SK-N-SH (cell line): Measurements from ENCODE around the gene MCM5. TPM values are rescaled to one million over a fixed set of nuclear protein-coding genes. Genes with fewer than 3 reads are reported as not detected.

Experiments used
- CTCF ChIA-PET: fragments of 300-600, 350-600 bp; formaldehyde crosslinking; extraction: SDS; loops from one replicate; lab custom pipeline; 2021; lab: Yijun Ruan, JAX
- POLR2A ChIA-PET: fragments of 350-600 bp; sonication (Branson Sonifier 250); formaldehyde crosslinking; extraction: SDS; loops from one replicate; lab custom pipeline; 2020; ENCODE audit warnings: antibody characterized with exemption, inconsistent platforms; lab: Yijun Ruan, JAX
- DNase-seq: peaks from one replicate; pipeline ENCODE4 v3.0.0; 2012
- H2AFZ ChIP-seq: fragments of 200-600 bp; sonication (generic); 2 replicates; pipeline ENCODE4 v1.8.1; 2016; ENCODE audit warnings: antibody characterized with exemption, mild to moderate bottlenecking, low read depth
- H3F3A ChIP-seq: fragments of 200-600 bp; sonication (generic); replicated peaks from 2 replicates; pipeline ENCODE3; 2016; ENCODE audit warnings: antibody characterized with exemption, mild to moderate bottlenecking; ENCODE audit not compliant: insufficient read depth
- H3K27ac ChIP-seq, 2 experiments: fragments of 200-500 bp in 1 of 2; fragments of 200-600 bp in 1 of 2; sonication (Bioruptor generic) in 1 of 2; sonication (generic), shearing (Covaris generic) in 1 of 2; 2 replicates each; pipeline versions ENCODE4 v1.5.1 to v1.6.1; 2014 to 2016; ENCODE audit warnings: low read depth in 2 of 2, inconsistent platforms in 1 of 2, low read length in 1 of 2, mild to moderate bottlenecking in 1 of 2, mixed read lengths in 1 of 2
- H3K27me3 ChIP-seq: fragments of 200-600 bp; sonication (generic), shearing (Covaris generic); 2 replicates; pipeline ENCODE4 v1.6.1; 2016; ENCODE audit warnings: mixed run types; ENCODE audit not compliant: insufficient read depth
- H3K36me3 ChIP-seq, 2 experiments: fragments of 200-500 bp in 1 of 2; fragments of 200-600 bp in 1 of 2; sonication (Bioruptor generic) in 1 of 2; sonication (generic) in 1 of 2; replicated peaks in 1 of 2; 2 replicates each; pipeline versions ENCODE3 to v1.5.1; 2014 to 2016; ENCODE audit warnings: low read length in 1 of 2, mild to moderate bottlenecking in 1 of 2; ENCODE audit not compliant: insufficient read depth in 2 of 2, control insufficient read depth in 1 of 2
- H3K4me1 ChIP-seq, 2 experiments: fragments of 200-500 bp in 1 of 2; fragments of 200-600 bp in 1 of 2; sonication (Bioruptor generic) in 1 of 2; sonication (generic), shearing (Covaris generic) in 1 of 2; 2 replicates each; pipeline versions ENCODE4 v1.5.1 to v1.6.1; 2014 to 2016; ENCODE audit warnings: low read depth in 1 of 2, low read length in 1 of 2, mixed run types in 1 of 2; ENCODE audit not compliant: insufficient read depth in 2 of 2, control insufficient read depth in 1 of 2
- H3K4me2 ChIP-seq: fragments of 200-600 bp; sonication (generic), shearing (Covaris generic); 2 replicates; pipeline ENCODE4 v1.6.1; 2017; ENCODE audit warnings: mixed run types
- H3K4me3 ChIP-seq, 2 experiments: fragments of 200-500 bp in 1 of 2; fragments of 200-600 bp in 1 of 2; sonication (Bioruptor generic) in 1 of 2; sonication (generic), shearing (Covaris generic) in 1 of 2; 2 replicates each; pipeline versions ENCODE4 v1.5.1 to v1.8.1; 2014 to 2016; ENCODE audit warnings: low read depth in 2 of 2, inconsistent platforms in 1 of 2, low read length in 1 of 2, mild to moderate bottlenecking in 1 of 2, mixed read lengths in 1 of 2, moderate library complexity in 1 of 2
- H3K79me2 ChIP-seq: fragments of 200-600 bp; sonication (generic); 2 replicates; pipeline ENCODE4 v1.8.1; 2017; ENCODE audit warnings: mild to moderate bottlenecking; ENCODE audit not compliant: insufficient read depth
- H3K9ac ChIP-seq: fragments of 200-600 bp; sonication (generic); 2 replicates; pipeline ENCODE4 v1.6.1; 2017; ENCODE audit warnings: mixed run types
- H3K9me2 ChIP-seq: fragments of 200-600 bp; sonication (generic); 2 replicates; pipeline ENCODE4 v1.6.1; 2017; ENCODE audit warnings: mixed run types
- H3K9me3 ChIP-seq: fragments of 200-600 bp; sonication (generic); 2 replicates; pipeline ENCODE4 v1.6.1; 2017; ENCODE audit warnings: mixed run types, mild to moderate bottlenecking, moderate library complexity
- H4K20me1 ChIP-seq: fragments of 200-600 bp; sonication (generic); 2 replicates; pipeline ENCODE4 v1.6.1; 2017; ENCODE audit warnings: mild to moderate bottlenecking, mixed run types; ENCODE audit not compliant: insufficient read depth
- CHD2 ChIP-seq: fragments of 150-350 bp; IDR thresholded peaks from 2 replicates; pipeline ENCODE4 v1.6.1; 2018; ENCODE audit warnings: low read length; ENCODE audit not compliant: partially characterized antibody
- EP300 ChIP-seq, 2 experiments: IDR thresholded peaks; 2 replicates each; pipeline versions ENCODE4 v1.4.0 to v1.6.1; 2012; ENCODE audit warnings: borderline replicate concordance in 1 of 2, low read depth in 1 of 2, low read length in 1 of 2
- EZH2phosphoT487 ChIP-seq: fragments of 200-600 bp; sonication (generic); IDR thresholded peaks from 2 replicates; pipeline ENCODE4 v1.6.1; 2017; ENCODE audit warnings: low read depth, mixed run types, mild to moderate bottlenecking, antibody characterized with exemption, moderate library complexity, borderline replicate concordance
- FOSL2 ChIP-seq: IDR thresholded peaks from 2 replicates; pipeline ENCODE4 v1.4.0; 2012; ENCODE audit warnings: low read depth, mild to moderate bottlenecking, moderate library complexity, borderline replicate concordance
- GABPA ChIP-seq: IDR thresholded peaks from 2 replicates; pipeline ENCODE4 v1.4.0; 2012; ENCODE audit warnings: low read depth, mild to moderate bottlenecking
- GATA2 ChIP-seq: sonication (generic); formaldehyde crosslinking; IDR thresholded peaks from 2 replicates; pipeline ENCODE4 v1.5.0; 2020; ENCODE audit warnings: mild to moderate bottlenecking, missing genetic modification reagents
- MXI1 ChIP-seq: IDR thresholded peaks from 2 replicates; pipeline ENCODE4 v1.6.1; 2012; ENCODE audit warnings: mild to moderate bottlenecking, low read depth, low read length, improper control_type of control experiment
- NRF1 ChIP-seq: IDR thresholded peaks from 2 replicates; pipeline ENCODE4 v1.6.1; 2012; ENCODE audit warnings: low read depth, mild to moderate bottlenecking, low read length
- RAD21 ChIP-seq: IDR thresholded peaks from 2 replicates; pipeline ENCODE4 v1.6.1; 2012; ENCODE audit warnings: mild to moderate bottlenecking, low read length
- SIN3A ChIP-seq: IDR thresholded peaks from 2 replicates; pipeline ENCODE4 v1.6.1; 2012; ENCODE audit warnings: low read depth, mild to moderate bottlenecking, low read length, moderate library complexity, borderline replicate concordance
- WGBS: methylation state at CpG from one replicate; pipeline ENCODE4 v1.1.6; 2017; ENCODE audit warnings: low lambda C conversion rate; 5-methylcytosine and 5-hydroxymethylcytosine counted together
- polyA plus RNA-seq, 3 experiments: library from polyadenylated mRNA; depleted of rRNA; stranded (reverse); fragments of >200 nt; gene quantifications; 2 replicates each; pipeline ENCODE4 v1.2.3, GENCODE V29; 2012
- TF ChIP-seq, protein P1 (sequence below): IDR thresholded peaks from 2 replicates; pipeline ENCODE4 v1.6.1; 2012; ENCODE audit warnings: mild to moderate bottlenecking, low read depth, low read length, moderate library complexity
- TF ChIP-seq, protein P2 (sequence below): fragments of 150-350 bp; IDR thresholded peaks from 2 replicates; pipeline ENCODE4 v1.6.1; 2016; ENCODE audit warnings: mild to moderate bottlenecking, low read depth, low read length
- TF ChIP-seq, protein P3 (sequence below): IDR thresholded peaks from 2 replicates; pipeline ENCODE4 v1.4.0; 2012; ENCODE audit warnings: low read depth, borderline replicate concordance

MCM5 gene
- polyA plus RNA-seq, 1 of the 3 experiments (the other 2 are of a cell fraction), result 42.9 TPM

DNA sequence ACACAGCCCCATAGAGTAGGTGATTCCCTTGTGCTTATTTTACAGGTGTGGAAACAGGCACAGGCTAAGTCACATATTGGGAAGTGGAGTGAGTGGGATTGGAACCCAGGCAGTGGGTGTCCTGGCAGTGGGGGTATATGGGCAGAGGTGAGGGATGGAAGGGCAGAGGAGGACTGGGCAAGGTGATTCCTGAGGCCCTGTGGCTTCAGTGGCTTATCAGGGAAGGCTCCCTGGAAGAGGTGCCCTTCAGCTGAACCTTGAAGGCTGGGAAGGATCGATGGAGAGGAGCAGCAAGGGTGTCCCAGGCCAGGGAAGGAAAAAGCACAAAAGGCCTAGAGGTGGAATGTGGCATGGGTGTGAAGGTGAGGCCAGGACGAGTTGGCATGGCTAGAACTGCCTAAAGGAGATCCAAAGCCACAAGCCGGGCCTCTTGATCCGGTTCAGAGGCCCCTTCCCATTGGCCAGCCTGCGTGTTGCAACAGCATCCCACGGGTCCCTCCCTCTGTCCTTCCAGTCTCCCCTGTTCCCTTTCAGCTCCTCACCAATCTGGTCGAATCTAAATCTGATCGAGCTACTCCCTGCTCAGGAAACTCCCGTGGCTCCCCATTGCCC is 41.7 kb downstream of the MCM5 start (continued):
- TF ChIP-seq, protein P1, sequence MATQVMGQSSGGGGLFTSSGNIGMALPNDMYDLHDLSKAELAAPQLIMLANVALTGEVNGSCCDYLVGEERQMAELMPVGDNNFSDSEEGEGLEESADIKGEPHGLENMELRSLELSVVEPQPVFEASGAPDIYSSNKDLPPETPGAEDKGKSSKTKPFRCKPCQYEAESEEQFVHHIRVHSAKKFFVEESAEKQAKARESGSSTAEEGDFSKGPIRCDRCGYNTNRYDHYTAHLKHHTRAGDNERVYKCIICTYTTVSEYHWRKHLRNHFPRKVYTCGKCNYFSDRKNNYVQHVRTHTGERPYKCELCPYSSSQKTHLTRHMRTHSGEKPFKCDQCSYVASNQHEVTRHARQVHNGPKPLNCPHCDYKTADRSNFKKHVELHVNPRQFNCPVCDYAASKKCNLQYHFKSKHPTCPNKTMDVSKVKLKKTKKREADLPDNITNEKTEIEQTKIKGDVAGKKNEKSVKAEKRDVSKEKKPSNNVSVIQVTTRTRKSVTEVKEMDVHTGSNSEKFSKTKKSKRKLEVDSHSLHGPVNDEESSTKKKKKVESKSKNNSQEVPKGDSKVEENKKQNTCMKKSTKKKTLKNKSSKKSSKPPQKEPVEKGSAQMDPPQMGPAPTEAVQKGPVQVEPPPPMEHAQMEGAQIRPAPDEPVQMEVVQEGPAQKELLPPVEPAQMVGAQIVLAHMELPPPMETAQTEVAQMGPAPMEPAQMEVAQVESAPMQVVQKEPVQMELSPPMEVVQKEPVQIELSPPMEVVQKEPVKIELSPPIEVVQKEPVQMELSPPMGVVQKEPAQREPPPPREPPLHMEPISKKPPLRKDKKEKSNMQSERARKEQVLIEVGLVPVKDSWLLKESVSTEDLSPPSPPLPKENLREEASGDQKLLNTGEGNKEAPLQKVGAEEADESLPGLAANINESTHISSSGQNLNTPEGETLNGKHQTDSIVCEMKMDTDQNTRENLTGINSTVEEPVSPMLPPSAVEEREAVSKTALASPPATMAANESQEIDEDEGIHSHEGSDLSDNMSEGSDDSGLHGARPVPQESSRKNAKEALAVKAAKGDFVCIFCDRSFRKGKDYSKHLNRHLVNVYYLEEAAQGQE, result no peak

DNA sequence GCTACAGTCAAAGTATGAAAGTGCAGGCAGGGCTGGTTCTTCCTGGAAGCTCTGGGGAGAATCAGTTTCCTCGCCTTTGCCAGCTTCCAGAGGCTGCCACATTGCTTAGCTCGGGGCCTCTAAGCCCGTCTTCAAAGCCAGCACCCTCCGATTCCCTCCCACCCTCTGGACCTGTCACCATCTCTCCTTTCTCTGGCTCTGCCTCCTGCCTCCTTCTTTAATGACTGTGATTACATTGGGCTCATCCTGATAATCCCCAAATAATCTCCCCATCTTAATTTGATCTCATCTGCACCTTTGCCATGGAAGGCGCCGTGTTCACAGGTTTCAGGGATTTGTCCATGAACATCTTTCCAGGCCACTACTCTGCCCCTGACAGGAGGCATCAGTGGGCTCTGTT is 42.5 kb downstream of the MCM5 start:
- H3K9me2 ChIP-seq, result no peaks in the 10 kb centered on the region
- peaks cover 3% of the 10 kb centered on the region for H3F3A ChIP-seq
- H3K9ac ChIP-seq, result no peak overlapping the region
- no peak overlapping the region for H3K4me3 ChIP-seq
- CTCF ChIA-PET, result interaction anchor here (0.6 to 1.1 kb wide), 3 partner anchors 11 to 141 kb away, joined by 3 to 4 read pairs (median 3); no protein-coding TSS in a partner anchor
- no peaks in the 10 kb centered on the region for H3K79me2 ChIP-seq
- no peaks in the 10 kb centered on the region for H3K36me3 ChIP-seq
- no peaks in the 10 kb centered on the region for H3K9me3 ChIP-seq
- peaks cover 0 to 16% of the 10 kb centered on the region in 2 experiments; a peak in 3 of 4 replicates for H3K4me1 ChIP-seq
- TF ChIP-seq FOSL2 (no peak), NRF1 (no peak), CHD2 (no peak), SIN3A (no peak), GATA2 (CRISPR knock-in tag) (no peak), RAD21 (no peak), EP300 (IDR thresholded peaks at IDR 0.05; ENCODE audit: borderline replicate concordance in 1 of 2, low read depth in 1 of 2, low read length in 1 of 2) (no peak), GABPA (no peak), MXI1 (no peak), EZH2phosphoT487 (no peak)
- TF ChIP-seq, protein P1, result no peak
- TF ChIP-seq, protein P2, sequence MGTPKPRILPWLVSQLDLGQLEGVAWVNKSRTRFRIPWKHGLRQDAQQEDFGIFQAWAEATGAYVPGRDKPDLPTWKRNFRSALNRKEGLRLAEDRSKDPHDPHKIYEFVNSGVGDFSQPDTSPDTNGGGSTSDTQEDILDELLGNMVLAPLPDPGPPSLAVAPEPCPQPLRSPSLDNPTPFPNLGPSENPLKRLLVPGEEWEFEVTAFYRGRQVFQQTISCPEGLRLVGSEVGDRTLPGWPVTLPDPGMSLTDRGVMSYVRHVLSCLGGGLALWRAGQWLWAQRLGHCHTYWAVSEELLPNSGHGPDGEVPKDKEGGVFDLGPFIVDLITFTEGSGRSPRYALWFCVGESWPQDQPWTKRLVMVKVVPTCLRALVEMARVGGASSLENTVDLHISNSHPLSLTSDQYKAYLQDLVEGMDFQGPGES, result no peak
- TF ChIP-seq, protein P3, sequence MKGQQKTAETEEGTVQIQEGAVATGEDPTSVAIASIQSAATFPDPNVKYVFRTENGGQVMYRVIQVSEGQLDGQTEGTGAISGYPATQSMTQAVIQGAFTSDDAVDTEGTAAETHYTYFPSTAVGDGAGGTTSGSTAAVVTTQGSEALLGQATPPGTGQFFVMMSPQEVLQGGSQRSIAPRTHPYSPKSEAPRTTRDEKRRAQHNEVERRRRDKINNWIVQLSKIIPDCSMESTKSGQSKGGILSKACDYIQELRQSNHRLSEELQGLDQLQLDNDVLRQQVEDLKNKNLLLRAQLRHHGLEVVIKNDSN, result no peak
- no peaks in the 10 kb centered on the region for H4K20me1 ChIP-seq
- no peak overlapping the region for H3K27ac ChIP-seq
- POLR2A ChIA-PET, result no interaction called here
- no peaks in the 10 kb centered on the region for H3K27me3 ChIP-seq
- 93% methylated on average over 6 of the region's 6 CpGs for WGBS
- no peak overlapping the region for H2AFZ ChIP-seq
- no peak overlapping the region for H3K4me2 ChIP-seq
- no peak for DNase-seq
